Stimulated activated CD8-positive, alpha-beta memory T cell treated with anti-CD3 and anti-CD28 coated beads, Interleukin-2, amount 100 ng/mL, for 48 hours (primary cell): Measurements from ENCODE around the gene NLGN1.

ENCODE experiments used
- DNase-seq, 2 donors: peaks; one replicate each; pipeline ENCODE4 v3.0.0-alpha.2; 2020; ENCODE audit warnings: low read depth in 2 of 2

Gene NLGN1

DNA sequence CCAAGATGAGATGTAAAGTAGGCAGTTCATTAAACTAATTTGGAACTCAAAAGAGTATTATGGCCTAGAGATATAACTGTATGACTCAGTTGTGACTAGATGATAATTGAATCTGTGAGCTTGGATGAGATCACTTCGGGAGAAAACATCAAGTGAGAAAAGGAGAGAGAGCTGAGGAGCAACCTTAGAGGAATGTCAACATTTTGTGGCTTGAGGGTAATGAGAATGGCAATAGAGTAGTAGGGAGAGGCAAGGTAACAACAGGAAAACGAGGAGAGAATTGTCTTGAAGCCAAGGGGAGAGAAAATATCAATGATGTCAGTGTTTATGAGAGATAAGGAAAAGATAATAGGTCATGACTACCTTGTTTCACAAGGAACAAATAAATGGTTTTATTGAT, 580.2 kb downstream of the NLGN1 start:
- no peak for DNase-seq

DNA sequence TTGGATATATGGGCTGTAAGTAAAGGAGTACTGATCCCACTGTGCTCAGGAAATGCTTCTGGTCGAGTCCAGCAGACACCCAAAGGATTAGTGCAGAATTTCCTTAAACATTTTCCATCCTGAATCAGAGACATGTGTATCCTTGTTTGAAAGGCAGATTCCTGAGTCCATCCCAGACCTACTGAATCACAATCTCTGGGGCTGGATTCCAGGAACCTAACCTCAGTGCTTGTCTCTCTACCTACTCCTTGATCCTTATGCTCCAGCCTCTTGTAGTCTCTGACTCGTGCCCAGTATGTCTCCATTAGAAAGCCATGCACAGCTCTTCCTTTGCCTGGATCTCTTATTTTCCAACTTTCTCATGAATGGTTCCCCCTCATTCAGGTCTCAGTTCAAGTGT, 585.8 kb downstream of the NLGN1 start:
- DNase-seq = no peak

DNA sequence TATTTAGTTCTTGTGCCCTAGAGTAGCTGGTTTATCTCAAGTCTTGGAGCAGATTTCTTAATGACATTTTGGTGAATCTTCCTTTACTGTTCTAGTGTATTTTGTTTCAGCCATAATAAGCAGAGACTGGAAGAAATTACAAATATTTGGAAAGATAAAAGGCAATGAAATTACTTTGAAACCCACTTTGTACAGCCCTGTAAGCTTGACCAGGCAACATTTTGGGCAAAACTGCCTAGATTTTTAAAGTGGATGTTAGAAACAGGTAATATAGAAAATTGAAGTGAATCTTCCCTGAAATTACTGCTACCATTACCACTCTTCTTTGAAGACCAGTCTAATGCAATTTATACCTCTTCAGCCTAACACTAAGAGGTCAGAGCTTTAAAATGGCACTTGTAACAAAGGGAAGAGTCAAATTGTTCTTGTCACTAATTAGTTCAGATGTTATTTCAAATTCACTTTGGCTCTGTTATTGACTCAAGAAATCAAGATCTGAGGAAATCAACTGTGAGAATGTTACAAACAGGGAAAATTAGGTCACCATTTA, 589.4 kb downstream of the NLGN1 start:
- no peak for DNase-seq

DNA sequence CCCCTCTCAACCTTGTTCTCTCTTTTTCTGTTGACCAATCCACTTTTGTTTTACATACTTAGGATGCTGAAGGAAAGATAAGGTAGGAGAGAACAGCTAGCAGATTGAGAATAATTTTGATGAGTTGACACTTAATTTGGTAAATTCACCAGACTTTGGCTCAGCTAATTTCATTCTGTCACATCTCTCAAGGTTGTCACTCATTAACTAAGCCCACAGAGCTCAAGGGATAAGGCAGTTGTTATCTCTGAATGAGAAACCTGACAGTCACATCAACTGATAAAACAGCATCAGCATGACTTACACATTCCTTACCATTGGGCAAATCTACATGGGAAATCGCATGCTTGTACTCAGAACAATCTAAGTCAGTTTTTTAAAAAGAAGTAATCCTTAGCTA, 591.4 kb downstream of the NLGN1 start:
- no peak for DNase-seq

DNA sequence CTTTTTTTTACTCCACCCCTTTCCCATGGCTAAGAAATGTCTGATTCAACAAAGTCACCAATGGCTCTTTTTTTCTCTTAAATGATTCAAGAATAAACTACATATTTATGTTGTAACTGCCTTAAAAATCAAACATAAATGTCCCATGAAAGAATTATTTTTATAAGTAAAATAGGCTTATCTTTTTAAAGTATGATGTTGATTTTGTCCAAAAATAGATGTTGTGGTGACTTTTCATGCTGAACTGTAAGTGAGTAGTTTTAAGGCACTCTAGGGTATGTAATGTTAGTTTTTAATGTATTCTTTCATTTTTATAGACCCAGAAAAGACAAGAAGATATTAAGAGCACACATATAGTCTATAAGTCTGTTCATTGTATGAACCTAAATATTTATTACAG, 594.9 kb downstream of the NLGN1 start:
- DNase-seq = no peak

DNA sequence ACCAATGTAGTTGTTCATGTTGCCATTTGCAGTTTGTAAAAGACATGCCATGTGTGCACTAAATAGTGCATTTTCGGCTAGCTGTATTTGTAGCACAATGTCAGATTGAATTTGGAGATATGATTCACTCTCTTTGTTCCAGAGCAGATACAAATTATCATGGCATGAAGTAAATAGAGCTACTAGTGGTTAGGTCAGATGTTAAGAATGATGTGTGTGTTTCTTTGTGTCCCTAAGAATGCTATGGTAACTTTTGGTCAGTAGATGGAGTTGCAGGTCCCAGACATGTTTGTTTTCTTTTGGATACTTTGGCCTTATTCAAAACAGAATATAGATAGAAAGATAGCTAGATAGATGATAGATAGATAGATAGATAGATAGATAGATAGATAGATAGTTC, 595.8 kb downstream of the NLGN1 start:
- DNase-seq = no peak

DNA sequence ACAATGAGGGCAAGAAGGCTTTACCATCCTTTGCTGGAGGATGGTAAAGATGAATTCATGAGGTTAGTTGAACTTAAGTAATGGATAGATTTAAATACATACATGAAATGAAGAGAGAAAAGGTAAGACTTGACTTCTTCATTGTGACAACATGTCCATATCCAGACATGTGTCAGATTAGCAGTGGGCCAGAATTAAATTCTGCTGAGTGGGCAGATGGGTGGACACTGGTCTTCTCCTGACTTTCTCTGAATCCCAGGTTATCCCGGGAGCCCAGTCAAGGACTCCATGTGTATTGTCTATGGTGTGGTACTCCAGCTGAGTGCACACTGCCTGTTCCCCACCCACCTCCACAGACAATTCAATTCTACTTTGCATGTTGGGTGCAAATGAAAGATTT, 603.1 kb downstream of the NLGN1 start:
- no peak for DNase-seq

DNA sequence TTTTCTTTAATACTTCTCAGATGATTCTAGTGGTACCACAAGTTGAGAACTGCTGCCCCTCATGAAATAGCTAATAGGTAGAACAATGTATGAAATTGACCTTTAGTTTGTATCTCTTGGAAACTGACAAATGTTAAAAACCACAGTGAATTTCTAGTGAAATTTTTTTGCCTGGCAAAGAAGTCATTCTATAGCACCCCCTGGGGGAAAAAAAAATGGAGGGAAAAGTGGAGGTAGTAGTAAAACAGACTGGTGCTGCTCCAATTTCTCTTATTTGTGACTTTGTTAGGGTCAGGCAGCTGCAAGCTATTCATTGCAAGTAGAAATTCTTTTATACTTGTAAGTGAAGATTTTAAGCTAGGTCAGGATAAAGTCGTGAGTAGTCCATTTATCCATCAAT, 605.0 kb downstream of the NLGN1 start:
- DNase-seq = no peak

DNA sequence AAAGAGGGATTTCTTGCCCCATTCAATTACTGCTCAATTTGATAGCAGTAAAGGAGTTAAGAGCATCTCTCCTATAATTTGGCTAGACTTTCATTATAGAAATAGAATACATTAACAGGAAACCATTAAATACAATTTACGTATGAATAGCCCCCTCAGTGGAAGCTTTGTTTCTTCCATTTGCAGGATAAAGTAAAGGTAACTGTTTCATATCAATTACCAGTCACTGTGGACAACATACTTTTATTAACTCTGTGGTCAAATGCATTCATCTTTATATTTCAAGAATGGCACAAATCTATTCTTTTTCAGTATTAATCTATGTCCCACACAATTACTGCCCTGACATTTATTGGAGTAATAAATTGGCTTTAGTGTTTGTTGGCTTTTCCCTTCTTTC, 613.4 kb downstream of the NLGN1 start:
- no peak for DNase-seq

DNA sequence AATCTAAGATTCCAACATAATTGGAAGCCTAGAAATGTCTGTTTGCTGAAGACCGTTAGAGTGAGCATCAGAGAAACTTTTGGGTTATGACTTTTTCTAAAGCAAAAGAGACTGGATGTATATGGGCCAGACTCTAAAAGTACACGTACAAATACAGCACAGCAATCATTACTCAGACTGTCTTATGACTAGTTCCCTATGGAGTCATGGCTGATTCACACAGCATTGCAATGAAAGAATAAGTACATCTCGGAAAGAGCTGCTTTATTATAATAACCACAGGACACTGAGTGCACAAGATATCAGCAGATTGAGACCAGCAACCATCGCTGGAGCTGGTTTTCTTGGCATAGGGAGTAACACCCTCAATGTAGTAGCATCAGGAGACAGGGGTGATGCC, 618.6 kb downstream of the NLGN1 start:
- no peak for DNase-seq

DNA sequence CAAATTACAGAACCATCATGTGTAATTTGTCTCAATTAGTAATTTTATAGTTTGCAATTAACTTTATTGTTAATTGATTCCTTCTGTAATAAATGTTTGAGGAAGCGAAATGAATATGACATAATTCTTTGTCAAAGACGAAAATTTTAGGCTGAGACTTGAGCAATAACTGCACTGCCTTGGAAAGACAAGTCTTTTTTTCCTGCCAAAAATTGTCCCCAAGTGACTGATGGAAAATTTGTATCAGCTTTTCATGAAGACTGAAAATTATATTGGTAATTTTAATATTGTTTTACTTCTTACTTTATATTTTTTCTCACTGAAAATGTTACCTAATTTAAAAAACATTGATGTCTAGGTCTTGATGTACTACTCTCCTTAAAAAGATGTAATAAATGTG, 622.6 kb downstream of the NLGN1 start:
- DNase-seq = no peak

DNA sequence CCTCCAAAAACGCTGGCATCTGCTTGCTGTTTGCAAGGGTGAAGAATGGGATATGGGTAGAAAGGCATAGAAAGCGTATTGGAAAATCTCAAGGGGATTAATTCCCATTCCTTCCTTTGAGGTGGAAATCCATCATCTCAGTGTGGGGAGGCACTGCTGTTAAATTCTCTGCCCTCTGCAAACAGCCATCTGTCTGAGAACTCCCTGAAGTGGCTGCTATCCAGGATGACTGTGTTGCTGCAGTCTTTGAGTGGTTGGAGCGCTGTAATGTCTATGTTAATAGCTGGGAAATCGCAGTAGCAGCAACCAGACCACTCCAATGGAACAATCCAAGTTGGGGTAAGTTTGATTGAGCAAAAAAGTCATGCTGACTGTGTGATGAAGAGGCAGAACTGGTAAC, 625.9 kb downstream of the NLGN1 start:
- no peak for DNase-seq

DNA sequence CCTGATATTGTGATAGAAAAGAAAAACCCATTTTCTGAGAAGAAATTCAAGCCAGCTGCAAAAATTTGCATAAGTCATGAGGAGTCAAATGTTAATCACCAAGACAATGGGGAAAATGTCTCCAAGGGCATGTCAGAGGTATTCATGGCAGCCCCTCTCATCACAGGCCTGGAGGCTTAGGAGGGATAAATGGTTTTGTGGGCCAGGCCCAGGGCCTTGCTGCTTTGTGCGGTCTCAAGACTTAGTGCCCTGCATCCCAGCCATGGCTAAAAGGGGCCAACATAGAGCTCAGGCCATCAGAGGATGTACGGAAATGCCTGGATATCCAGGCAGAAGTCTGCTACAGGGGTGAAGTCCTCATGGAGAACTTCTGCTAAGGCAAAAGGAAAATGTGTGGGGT, 631.1 kb downstream of the NLGN1 start:
- DNase-seq = no peak

DNA sequence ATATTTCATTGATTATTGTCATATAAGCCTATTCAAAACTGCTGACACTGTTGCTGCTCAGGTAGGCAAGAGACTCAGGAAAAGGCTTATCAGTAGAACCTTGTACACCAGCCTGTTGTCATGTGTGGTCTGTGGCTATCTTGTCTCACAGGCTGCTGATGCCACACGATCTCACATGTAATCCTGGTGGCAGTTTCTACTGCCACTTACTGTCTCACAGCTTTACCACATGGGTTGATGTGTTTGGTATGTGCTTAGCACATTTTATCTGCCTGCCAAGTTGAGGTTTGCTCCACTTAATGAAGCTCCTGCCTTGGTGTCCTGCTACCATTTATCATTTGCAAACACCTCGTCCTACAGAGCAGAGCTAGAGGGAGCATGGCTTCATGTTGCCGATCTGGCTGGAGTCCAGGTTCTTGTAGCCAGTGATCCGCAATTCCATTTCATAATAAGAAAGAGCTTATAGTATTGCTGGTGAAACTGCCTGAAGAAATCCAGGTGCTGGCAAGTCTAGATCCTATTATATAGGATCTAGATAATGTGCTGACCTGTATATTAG, 637.9 kb downstream of the NLGN1 start:
- no peak for DNase-seq

DNA sequence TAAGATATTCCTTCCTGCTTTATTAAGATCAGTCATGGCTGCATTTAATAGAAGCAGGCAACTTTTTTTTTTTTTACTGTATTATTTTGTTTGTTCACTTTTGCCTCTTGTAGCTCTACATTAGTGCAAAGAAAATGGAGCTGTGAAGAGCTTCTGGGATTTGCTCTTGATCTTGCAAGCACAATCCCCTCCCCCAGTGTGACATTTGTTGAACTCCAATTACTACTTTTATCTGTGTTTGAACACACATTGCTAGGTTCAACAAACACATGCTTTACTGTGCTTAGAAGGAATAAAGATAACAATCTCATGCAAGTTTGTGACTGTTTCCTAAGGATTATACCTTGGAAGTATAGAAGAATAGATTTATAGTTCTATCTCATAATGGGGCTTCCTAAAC, 648.8 kb downstream of the NLGN1 start:
- DNase-seq = no peak

DNA sequence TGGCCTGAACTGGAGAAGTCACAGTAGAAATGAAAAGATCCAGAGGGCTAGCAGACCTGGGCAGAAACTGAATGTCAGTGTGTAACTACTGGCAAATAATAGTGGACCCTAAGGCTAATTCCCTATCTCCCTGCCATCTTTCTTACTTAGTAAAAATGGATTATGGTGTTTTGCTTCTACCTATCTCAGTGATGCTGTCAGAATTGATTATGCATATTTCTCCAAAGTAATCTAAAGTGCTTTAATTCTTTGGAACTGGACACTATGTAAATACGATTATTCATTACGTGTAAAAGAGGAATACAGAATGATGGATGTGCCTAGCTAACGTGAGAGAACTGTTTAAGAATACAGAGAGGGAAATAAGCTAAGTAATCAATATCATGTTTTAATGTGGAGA, 651.9 kb downstream of the NLGN1 start:
- DNase-seq = no peak

DNA sequence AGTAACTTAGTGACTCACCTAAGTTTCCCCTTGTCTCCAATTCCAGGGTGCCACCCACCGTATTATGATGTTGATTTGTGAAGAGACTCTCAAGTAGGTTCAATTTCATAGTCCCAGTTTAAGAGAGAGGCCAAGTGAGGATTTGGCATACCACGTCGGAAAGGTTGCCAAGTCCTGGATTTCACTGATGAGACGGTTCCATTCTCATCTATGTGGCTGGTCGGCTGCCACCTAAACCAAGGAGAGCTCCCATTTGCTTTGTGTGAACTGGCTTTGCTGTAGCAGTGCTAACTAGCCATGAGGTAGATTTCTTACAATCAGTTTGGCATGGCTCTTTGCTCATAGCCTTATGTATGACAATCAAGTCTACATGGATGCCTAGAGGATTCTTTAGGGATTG, 653.6 kb downstream of the NLGN1 start:
- DNase-seq = no peak

DNA sequence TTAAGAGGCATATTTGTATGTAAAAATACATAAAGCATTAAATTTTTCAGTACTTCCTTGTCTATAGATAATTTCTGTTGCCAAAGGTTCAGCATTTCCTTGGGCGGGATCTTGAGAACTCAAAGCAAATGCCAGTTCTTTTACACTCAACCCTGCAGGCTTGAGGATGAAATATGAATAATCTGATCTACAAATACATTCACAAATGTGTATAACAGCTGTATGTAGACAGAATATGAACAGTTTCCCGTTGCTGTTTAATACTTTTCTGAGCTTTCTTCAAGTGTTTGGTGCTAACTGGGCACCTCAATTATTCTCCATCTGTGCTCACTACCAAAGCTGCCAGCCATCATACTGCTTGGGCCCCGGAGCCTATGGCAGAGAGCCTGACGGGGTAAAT, 661.3 kb downstream of the NLGN1 start:
- DNase-seq = no peak

DNA sequence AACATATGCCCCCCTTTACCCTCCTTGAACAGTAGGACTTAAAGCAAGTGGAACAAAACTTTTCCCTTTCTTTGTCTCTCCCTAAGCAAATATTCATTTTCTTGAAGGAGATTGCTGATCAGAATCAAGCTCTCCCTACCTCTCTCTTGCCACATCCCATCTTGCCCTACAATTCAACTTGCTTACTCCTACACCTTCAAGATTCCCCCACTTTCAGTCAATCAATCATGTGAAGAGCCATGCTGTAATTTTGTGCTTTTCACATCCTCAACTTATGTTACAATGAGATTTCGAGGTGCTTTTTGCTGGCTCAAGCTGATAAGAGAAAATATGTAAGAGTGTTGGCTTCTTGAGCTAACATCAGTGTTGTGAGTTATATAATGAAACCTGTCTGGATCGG, 662.9 kb downstream of the NLGN1 start:
- no peak for DNase-seq

DNA sequence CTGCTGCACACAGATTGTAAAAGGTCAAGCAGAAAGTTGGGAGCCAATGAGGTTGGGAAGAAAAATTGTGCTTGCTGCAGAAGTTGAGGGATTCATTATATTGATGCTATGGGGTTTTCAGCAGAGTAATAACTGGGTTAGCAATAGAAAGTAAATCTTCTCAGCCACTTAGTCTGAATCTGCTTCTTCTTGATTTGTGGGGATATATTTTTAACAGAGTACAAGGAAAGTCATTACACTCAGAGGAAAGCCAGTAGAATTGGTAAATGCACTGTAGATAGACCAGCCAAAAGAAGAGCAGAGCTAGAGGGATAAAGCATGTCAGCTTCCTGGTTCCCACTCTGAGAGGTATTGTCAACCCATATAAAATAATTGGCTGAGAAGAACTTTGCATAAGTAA, 663.6 kb downstream of the NLGN1 start:
- DNase-seq = no peak

DNA sequence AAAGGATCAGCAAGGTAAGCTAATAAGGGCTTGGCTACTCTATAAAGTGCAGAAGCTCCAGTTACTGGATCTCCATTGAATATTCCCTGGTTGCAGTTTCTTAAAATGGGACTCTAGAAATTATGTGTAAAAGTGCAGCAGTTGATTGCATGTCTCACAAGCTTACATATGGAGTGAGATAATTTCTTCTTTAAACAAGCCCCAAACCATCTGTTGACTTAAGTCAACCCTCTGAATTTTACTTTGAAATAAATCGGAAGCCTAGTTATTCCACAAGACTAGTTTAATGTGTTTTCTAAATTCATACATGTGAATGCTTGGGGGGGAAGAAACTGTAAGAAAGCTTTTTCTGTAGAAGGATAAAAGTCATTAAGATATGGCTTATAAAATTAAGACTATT, 664.2 kb downstream of the NLGN1 start:
- DNase-seq = no peak

DNA sequence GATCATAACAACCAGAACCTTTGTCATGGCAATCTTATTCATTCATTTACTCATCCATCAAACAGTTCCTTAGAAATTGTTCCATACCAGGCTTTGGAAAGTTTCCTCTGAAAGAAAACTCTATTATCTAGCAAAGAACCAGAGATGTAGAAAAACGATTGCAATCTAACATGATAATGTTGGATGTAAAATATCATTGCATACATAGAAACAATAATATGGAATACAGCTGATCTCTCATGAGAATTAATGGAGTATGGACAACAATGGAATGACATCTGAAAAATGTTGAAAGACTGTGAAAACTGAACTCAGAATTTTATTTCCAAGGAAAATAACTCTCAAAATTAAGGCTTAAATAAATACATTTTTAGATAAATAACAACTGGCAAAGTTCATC, 665.4 kb downstream of the NLGN1 start:
- DNase-seq = no peak

DNA sequence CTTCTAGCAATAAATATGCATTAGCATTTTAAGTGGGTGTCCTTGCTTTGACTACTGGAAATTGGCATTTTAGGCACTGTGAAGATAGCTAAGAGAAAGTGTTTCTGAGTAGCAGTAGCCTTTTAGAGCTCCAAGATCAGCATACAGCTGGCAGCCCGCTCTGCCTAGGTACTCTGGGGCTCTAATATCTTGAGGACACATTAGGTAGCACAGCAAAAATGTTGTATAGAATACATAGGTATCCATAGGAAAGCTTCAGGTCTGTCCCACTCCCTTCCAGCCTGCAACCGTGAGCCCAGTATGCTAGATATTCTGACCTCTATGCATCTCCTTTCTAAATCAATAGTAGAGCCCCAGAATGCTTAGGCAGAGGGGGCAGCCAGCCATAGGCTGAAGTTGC, 670.5 kb downstream of the NLGN1 start:
- no peak for DNase-seq

DNA sequence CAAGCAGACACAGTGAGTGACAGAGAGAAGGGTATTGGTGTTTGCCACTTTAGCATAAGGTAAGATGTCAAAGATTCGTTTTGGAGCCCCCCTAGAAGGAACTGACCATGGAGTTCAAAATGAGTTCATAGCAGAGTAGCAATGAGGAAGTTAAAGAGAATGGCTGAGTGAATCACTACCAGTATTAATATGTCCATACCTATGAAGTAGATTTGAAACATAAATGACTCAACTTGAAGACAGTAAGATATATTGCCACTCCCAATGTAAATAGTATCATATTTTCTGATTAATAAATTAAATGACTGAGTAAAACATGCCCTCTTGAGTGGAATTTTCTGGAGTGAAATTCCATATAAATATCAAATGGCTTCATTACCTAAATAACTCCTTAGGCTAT, 675.1 kb downstream of the NLGN1 start:
- no peak for DNase-seq

DNA sequence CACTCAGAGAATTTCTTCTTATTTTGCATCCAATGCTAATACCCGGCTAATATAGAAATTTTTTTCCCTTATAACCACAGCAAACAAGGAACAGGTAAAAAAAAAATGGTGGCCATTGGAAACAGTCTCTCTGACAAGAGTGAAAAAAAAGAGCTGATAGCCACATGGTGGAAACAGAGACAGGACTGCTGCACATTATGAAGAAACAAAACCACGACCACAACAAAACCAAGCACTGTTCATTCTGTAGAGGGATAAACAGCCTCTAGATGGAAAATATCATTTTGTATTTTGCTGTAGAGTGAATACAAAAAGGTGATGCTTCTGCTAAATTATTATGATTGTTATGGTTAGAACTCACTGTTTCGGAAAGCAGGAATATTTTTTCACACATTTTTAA, 686.2 kb downstream of the NLGN1 start:
- DNase-seq = no peak
